MM.1S (cell line): ENCODE results near the gene LBX2.

Experiments
- DNase-seq: peaks from one replicate; pipeline ENCODE4 v3.0.0-alpha.2; 2015
- H2AFZ ChIP-seq: fragments of 300-600 bp; sonication (generic); 2 replicates; pipeline ENCODE4 v1.6.0; 2016; ENCODE audit warnings: antibody characterized with exemption, low read length
- H3F3A ChIP-seq: fragments of 300-600 bp; sonication (generic); 2 replicates; pipeline ENCODE4 v1.6.1; 2016; ENCODE audit warnings: mild to moderate bottlenecking, antibody characterized with exemption, low read length, moderate library complexity, mixed read lengths; ENCODE audit not compliant: insufficient read depth
- H3K27ac ChIP-seq: fragments of 300-600 bp; sonication (generic); 2 replicates; pipeline ENCODE4 v1.5.1; 2016; ENCODE audit warnings: mild to moderate bottlenecking, low read length
- H3K27me3 ChIP-seq: fragments of 300-600 bp; sonication (generic); replicated peaks from 2 replicates; pipeline ENCODE4 v1.6.0; 2016; ENCODE audit warnings: low read length; ENCODE audit not compliant: insufficient read depth
- H3K36me3 ChIP-seq: fragments of 300-600 bp; sonication (generic); replicated peaks from 2 replicates; pipeline ENCODE4 v1.6.1; 2016; ENCODE audit warnings: mild to moderate bottlenecking, low read length, mixed read lengths; ENCODE audit not compliant: insufficient read depth
- H3K4me1 ChIP-seq: fragments of 300-600 bp; sonication (generic); 2 replicates; pipeline ENCODE4 v1.6.1; 2016; ENCODE audit warnings: low read length, mixed read lengths
- H3K4me2 ChIP-seq: fragments of 300-600 bp; sonication (generic); 2 replicates; pipeline ENCODE4 v1.6.0; 2016; ENCODE audit warnings: low read depth, low read length
- H3K4me3 ChIP-seq: fragments of 300-600 bp; sonication (generic); 2 replicates; pipeline ENCODE4 v1.5.1; 2016; ENCODE audit warnings: low read length, mixed read lengths
- H3K79me2 ChIP-seq: fragments of 300-600 bp; sonication (generic); 2 replicates; pipeline ENCODE4 v1.6.1; 2016; ENCODE audit warnings: mixed run types, low read length, mixed read lengths
- H3K9ac ChIP-seq: fragments of 300-600 bp; sonication (generic); 2 replicates; pipeline ENCODE4 v1.6.1; 2016; ENCODE audit warnings: low read length, mixed read lengths
- H3K9me2 ChIP-seq: fragments of 300-600 bp; sonication (generic); replicated peaks from 2 replicates; pipeline ENCODE4 v1.6.1; 2016; ENCODE audit warnings: mild to moderate bottlenecking, low read length, mixed read lengths; ENCODE audit not compliant: insufficient read depth
- H3K9me3 ChIP-seq: fragments of 300-600 bp; sonication (generic); replicated peaks from 2 replicates; pipeline ENCODE4 v1.6.1; 2016; ENCODE audit warnings: mild to moderate bottlenecking, low read length, mixed read lengths; ENCODE audit not compliant: insufficient read depth
- H4K20me1 ChIP-seq: fragments of 300-600 bp; sonication (generic); 2 replicates; pipeline ENCODE4 v1.6.1; 2016; ENCODE audit warnings: mild to moderate bottlenecking, low read length, moderate library complexity, mixed read lengths; ENCODE audit not compliant: insufficient read depth
- CTCF ChIP-seq: fragments of 300-600 bp; sonication (generic); IDR thresholded peaks from 2 replicates; pipeline ENCODE4 v1.5.1; 2016; ENCODE audit warnings: antibody characterized with exemption, low read length, mixed read lengths
- EZH2 ChIP-seq: fragments of 300-600 bp; sonication (generic); optimal IDR thresholded peaks from 2 replicates; pipeline ENCODE3; 2017; ENCODE audit warnings: low read depth, mild to moderate bottlenecking, antibody characterized with exemption, low read length, mixed read lengths
- EZH2phosphoT487 ChIP-seq: fragments of 300-600 bp; sonication (generic); IDR thresholded peaks from 2 replicates; pipeline ENCODE4 v1.6.1; 2018; ENCODE audit warnings: antibody characterized with exemption, low read length

Gene LBX2

DNA sequence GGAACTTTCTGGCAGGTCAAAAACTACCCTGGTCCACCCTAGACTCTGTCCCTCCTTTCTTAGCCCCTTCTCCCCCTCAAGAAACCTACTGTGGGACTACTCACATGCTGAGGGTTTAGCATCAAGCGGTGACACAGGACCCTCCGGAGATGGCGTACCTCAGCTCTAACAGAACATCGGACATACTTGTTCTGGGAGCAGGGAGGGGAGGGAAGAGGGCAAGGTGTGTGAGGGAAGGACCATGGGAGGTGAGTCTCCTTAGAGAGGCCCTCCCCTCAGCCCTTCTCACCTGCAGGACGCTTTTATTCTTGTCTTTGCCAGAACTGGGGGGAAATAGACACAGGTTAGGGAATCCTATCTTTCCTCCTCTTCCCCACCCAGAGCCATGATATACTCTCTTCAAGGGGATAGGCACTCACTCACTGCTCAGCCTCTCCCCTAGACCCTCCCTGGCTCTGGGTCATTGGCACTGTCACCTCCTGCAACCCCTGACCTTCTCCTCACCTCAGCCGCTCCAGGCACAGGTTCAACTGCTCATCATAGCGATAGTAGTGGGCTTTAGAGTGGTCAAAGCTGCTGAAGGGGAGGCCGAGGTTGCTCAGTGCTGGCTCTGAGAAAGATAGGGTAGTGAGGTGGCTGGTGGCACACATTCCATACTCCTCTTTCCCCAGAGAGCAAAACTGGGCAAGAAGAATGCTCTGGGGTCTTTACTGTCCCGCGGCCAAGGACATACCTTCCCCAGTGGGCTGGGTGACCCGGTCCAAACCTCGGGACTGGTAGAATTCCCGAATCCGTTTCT, 6.2 kb upstream of the LBX2 start:
- Histone ChIP-seq H3K36me3 (no peaks in the 10 kb centered on the region), H3F3A (0 out of 2 replicates have a peak, but pooled peaks cover 14% of the 10 kb centered on the region), H3K4me3 (no peak overlapping the region), H3K4me2 (0 out of 2 replicates have a peak overlapping the region, but pooled peaks have one; percentile 10), H3K9ac (no peak overlapping the region), H3K27ac (no peak overlapping the region), H3K79me2 (peaks cover 13% of the 10 kb centered on the region), H4K20me1 (no peaks in the 10 kb centered on the region), H3K4me1 (peaks cover 14% of the 10 kb centered on the region), H2AFZ (no peak overlapping the region), H3K9me3 (no peaks in the 10 kb centered on the region), H3K27me3 (peaks cover 14% of the 10 kb centered on the region), H3K9me2 (no peaks in the 10 kb centered on the region)
- DNase-seq = no peak
- TF ChIP-seq CTCF = no peak
- no peak for TF ChIP-seq EZH2phosphoT487
- TF ChIP-seq EZH2 = no peak

GRCh38 chr2:74504591-74504990, 5.2 kb upstream of the LBX2 start:
- H3K27me3 ChIP-seq = peaks cover 10% of the 10 kb centered on the region

GRCh38 chr2:74503506-74504475, 4.4 kb upstream of the LBX2 start:
- TF ChIP-seq EZH2phosphoT487 (no peak), CTCF (no peak)
- Histone ChIP-seq H3K36me3 (no peaks in the 10 kb centered on the region), H3K9me3 (no peaks in the 10 kb centered on the region), H2AFZ (peak overlapping the region; percentile 96), H3K79me2 (peaks cover 13% of the 10 kb centered on the region), H3K27me3 (peaks cover 14% of the 10 kb centered on the region), H3K4me1 (peaks cover 14% of the 10 kb centered on the region), H3K4me3 (peak overlapping the region; percentile 64), H3K9me2 (no peaks in the 10 kb centered on the region), H3K4me2 (peak overlapping the region; percentile 90), H3K27ac (no peak overlapping the region), H4K20me1 (no peaks in the 10 kb centered on the region), H3F3A (0 out of 2 replicates have a peak, but pooled peaks cover 14% of the 10 kb centered on the region), H3K9ac (peak overlapping the region; percentile 44; the same call in 1 of the 2 replicates)
- DNase-seq = no peak

More at GRCh38 chr2:74504591-74504990, 5.2 kb upstream of the LBX2 start:
- Histone ChIP-seq H4K20me1 (no peaks in the 10 kb centered on the region), H3K36me3 (no peaks in the 10 kb centered on the region), H3K9me2 (no peaks in the 10 kb centered on the region), H3K4me3 (no peak overlapping the region), H3F3A (0 out of 2 replicates have a peak, but pooled peaks cover 14% of the 10 kb centered on the region), H3K4me1 (peaks cover 14% of the 10 kb centered on the region), H3K9me3 (no peaks in the 10 kb centered on the region), H3K79me2 (peaks cover 13% of the 10 kb centered on the region), H2AFZ (no peak overlapping the region), H3K4me2 (no peak overlapping the region), H3K9ac (no peak overlapping the region), H3K27ac (no peak overlapping the region)
- TF ChIP-seq CTCF (no peak), EZH2 (no peak)
- no peak for DNase-seq
